ENCODE results near the gene NACC2. TPM values are rescaled to one million over a fixed set of nuclear protein-coding genes. Genes with fewer than 3 reads are reported as not detected.

Gene NACC2
- total and polyA plus RNA-seq, 10 of the 15 experiments (the other 5 are each of a cell fraction or from before 2014, with no cell fraction given): 0.66 to 14.7 (median 3.5) TPM

GRCh38 chr9:136118320-136119060 is 23.4 kb upstream of the NACC2 start, which contains the start of gene TMEM250:
TMEM250 (minus strand) TSS chr9:136118875; CDS start chr9:136116900, 1,975 bp downstream.
- ChIA-PET SMC1A (ENCODE audit: uncharacterized antibody, unreplicated experiment) (interaction anchor here (0.8 to 1.0 kb wide), 3 partner anchors 9 to 29 kb away, joined by 3 to 5 read pairs (median 3); no protein-coding TSS in a partner anchor), RAD21 (ENCODE audit: unreplicated experiment) (interaction anchor here (0.7 to 2.2 kb wide), 6 partner anchors 9 to 28 kb away, joined by 3 to 10 read pairs (median 5); no protein-coding TSS in a partner anchor), CTCF (interaction anchor here (1.1 to 5.7 kb wide), 3 partner anchors 9 to 29 kb away, joined by 6 to 46 read pairs (median 7); no protein-coding TSS in a partner anchor), POLR2A (interaction anchor here (0.9 to 1.8 kb wide), 7 partner anchors 9 to 159 kb away, joined by 3 to 19 read pairs (median 5); partner anchors contain the start of gene UBAC1)
- 1% methylated on average over 85 of the region's 112 CpGs for WGBS (ENCODE audit: insufficient coverage, insufficient replicate concordance, low lambda C conversion rate, missing lambda C conversion rate)
- H2AFZ ChIP-seq (ENCODE audit: control insufficient read depth, low read depth, low read length): peak within 1 kb of the TSS; percentile 83
- H3K79me2 ChIP-seq (ENCODE audit: control insufficient read depth, insufficient read depth, low read length): peaks cover 31% of the 10 kb centered on the region
- peak within 1 kb of the TSS; percentile 83 for H3K27ac ChIP-seq (ENCODE audit: control insufficient read depth, insufficient read depth)
- ATAC-seq (peak; percentile 87), FAIRE-seq (peak; percentile 97), DNase-seq (ENCODE audit: low read depth, low spot score) (peak; percentile 92)
- no peaks in the 10 kb centered on the region for H4K20me1 ChIP-seq (ENCODE audit: control insufficient read depth, insufficient read depth)
- peaks cover 0 to 3% of the 10 kb centered on the region in 2 experiments; a peak in 2 of 4 replicates for H3K36me3 ChIP-seq (ENCODE audit: control insufficient read depth in 2 of 2, insufficient read depth in 2 of 2, low read length in 1 of 2)
- in situ Hi-C loops (cut with MboI) (no loop called here), intact Hi-C loops (cut with micrococcal nuclease; ENCODE audit: unreplicated experiment) (no loop called here)
- peak within 1 kb of the TSS; percentile 76 for H3K4me2 ChIP-seq (ENCODE audit: control insufficient read depth, insufficient read depth)
- no peaks in the 10 kb centered on the region for H3K9me3 ChIP-seq (replicated peaks; ENCODE audit: control insufficient read depth, insufficient read depth, low read length)
- no peaks in the 10 kb centered on the region; a peak in 1 of 4 replicates for H3K27me3 ChIP-seq (replicated peaks in 1 of 2; ENCODE audit: control insufficient read depth in 2 of 2, insufficient read depth in 2 of 2, low read length in 1 of 2)
- BruUV-seq (replicated peaks): no TSS peak
- peak within 1 kb of the TSS; percentile 92 for H3K4me3 ChIP-seq
- H3K9ac ChIP-seq (ENCODE audit: control insufficient read depth, insufficient read depth, low read length): peak within 1 kb of the TSS; percentile 89
- peaks cover 5% of the 10 kb centered on the region for H3K4me1 ChIP-seq (ENCODE audit: control insufficient read depth, insufficient read depth, low read length)
- TF ChIP-seq WRNIP1 (IDR thresholded peaks at IDR 0.05; ENCODE audit: borderline replicate concordance, low read depth, low read length) (no peak), CHD1 (IDR thresholded peaks at IDR 0.05; ENCODE audit: low read depth, low read length) (0 out of 2 replicates have a peak, but pooled peaks have one; percentile 30), DPF2 (IDR thresholded peaks at IDR 0.05) (peak; percentile 95), PML (IDR thresholded peaks at IDR 0.05; ENCODE audit: low read length) (no peak), NR2C2 (IDR thresholded peaks at IDR 0.05; ENCODE audit: borderline replicate concordance, control insufficient read depth, insufficient read length, low read depth) (no peak), E2F4 (IDR thresholded peaks at IDR 0.05; ENCODE audit: low read depth, low read length) (no peak; the same call in 1 of the 2 replicates), YY1 (IDR thresholded peaks at IDR 0.05; ENCODE audit: low read depth, low read length) (peak; percentile 48; the same call in 1 of the 2 replicates), SMARCA5 (IDR thresholded peaks at IDR 0.05) (peak; percentile 91), SRF (IDR thresholded peaks at IDR 0.05; ENCODE audit: low read depth in 2 of 2, low read length in 2 of 2) (0 out of 4 replicates have a peak, but pooled peaks of 1 of the 2 experiments have one; percentile 4), PAX5 (IDR thresholded peaks at IDR 0.05; ENCODE audit: borderline replicate concordance, low read depth, low read length) (peak; percentile 82; the same call in 1 of the 2 replicates), BCLAF1 (IDR thresholded peaks at IDR 0.05) (no peak), TAF1 (IDR thresholded peaks at IDR 0.05; ENCODE audit: borderline replicate concordance, low read depth, low read length) (no peak; the same call in 1 of the 2 replicates), ZZZ3 (IDR thresholded peaks at IDR 0.05; ENCODE audit: control insufficient read depth, insufficient read length, low read depth) (no peak), SPI1 (IDR thresholded peaks at IDR 0.05; ENCODE audit: borderline replicate concordance, insufficient read depth, low read depth, low read length) (peak; percentile 63), ATF7 (IDR thresholded peaks at IDR 0.05; ENCODE audit: low read depth) (no peak), JUND (IDR thresholded peaks at IDR 0.05; ENCODE audit: low read depth, low read length) (no peak), USF2 (IDR thresholded peaks at IDR 0.05; ENCODE audit: borderline replicate concordance, low read depth, low read length) (no peak)

Data from GM12878 (cell line).